K562 (cell line): ENCODE data around the gene MRPL40. TPM values are rescaled to one million over a fixed set of nuclear protein-coding genes. Genes with fewer than 3 reads are reported as not detected.

Source experiments
- ATAC-seq: fragments of 200-7000 bp; cut with Tn5 transposase; 3 replicates; pipeline ENCODE4 v1.9.1; 2020; ENCODE audit warnings: moderate library complexity
- BruUV-seq: library from RNA; stranded (reverse); fragments of 400-500 nt; replicated peaks from 2 replicates; lab custom pipeline; 2021; lab: Mats Ljungman, UMichigan
- CTCF ChIA-PET: fragments of 300-600 bp; formaldehyde crosslinking; extraction: SDS; loops from one replicate; lab custom pipeline; 2021; ENCODE audit warnings: low intra/inter-chr PET ratio; lab: Yijun Ruan, JAX
- POLR2A ChIA-PET: fragments of 300-600, 350-650 bp; sonication (Branson Sonifier 250); formaldehyde crosslinking; extraction: SDS; loops from one replicate; lab custom pipeline; 2021; ENCODE audit warnings: antibody characterized with exemption, inconsistent platforms; lab: Yijun Ruan, JAX
- DNase-seq, 4 experiments: peaks; one replicate each; pipeline versions ENCODE4 v3.0.0 to v3.0.0-alpha.2; 2011 to 2018; ENCODE audit warnings: low spot score in 3 of 4, mixed read lengths in 3 of 4; ENCODE audit errors: extremely low read depth in 1 of 4
- FAIRE-seq: peaks from 2 replicates; lab custom pipeline; 2011; peaks lifted over from hg19 to GRCh38; lab: Jason Lieb, UNC
- H2AFZ ChIP-seq: 2 replicates; pipeline ENCODE4 v1.6.0; 2011; ENCODE audit warnings: low read depth, low read length, control low read depth, inconsistent platforms
- H3K27ac ChIP-seq: fragments of 200-600 bp; 3 replicates; pipeline ENCODE4 v1.8.0; 2011; ENCODE audit warnings: low read depth, mild to moderate bottlenecking, control low read depth, inconsistent platforms, low read length, moderate library complexity, mixed read lengths; ENCODE audit errors: extremely low read depth
- H3K27me3 ChIP-seq, 2 experiments: fragments of 300-600 bp in 1 of 2; 2 replicates in 1 of 2; 3 replicates in 1 of 2; pipeline versions ENCODE4 v1.6.0 to v1.8.0; 2011; ENCODE audit warnings: inconsistent platforms in 2 of 2, low read length in 2 of 2, mild to moderate bottlenecking in 1 of 2, mixed read lengths in 1 of 2, moderate library complexity in 1 of 2; ENCODE audit not compliant: control insufficient read depth in 2 of 2, insufficient read depth in 2 of 2
- H3K36me3 ChIP-seq: fragments of 300-600 bp; 3 replicates; pipeline ENCODE4 v1.8.0; 2011; ENCODE audit warnings: mild to moderate bottlenecking, low read length, inconsistent platforms; ENCODE audit not compliant: control insufficient read depth, insufficient read depth
- H3K4me1 ChIP-seq, 2 experiments: fragments of 200-600 bp in 1 of 2; replicated peaks in 1 of 2; 2 replicates in 1 of 2; 3 replicates in 1 of 2; pipeline versions ENCODE4 v1.5.1 to v1.8.0; 2011; ENCODE audit warnings: inconsistent platforms in 2 of 2, low read length in 2 of 2, mild to moderate bottlenecking in 1 of 2, mixed read lengths in 1 of 2, moderate library complexity in 1 of 2; ENCODE audit not compliant: control insufficient read depth in 2 of 2, insufficient read depth in 2 of 2
- H3K4me2 ChIP-seq: 2 replicates; pipeline ENCODE4 v1.6.1; 2011; ENCODE audit warnings: low read length, control low read depth, inconsistent platforms, mixed read lengths; ENCODE audit not compliant: insufficient read depth
- H3K4me3 ChIP-seq: fragments of 200-600 bp; sonication (generic), shearing (Covaris generic); 2 replicates; pipeline ENCODE4 v1.5.1; 2016; ENCODE audit warnings: control low read depth, inconsistent platforms
- H3K79me2 ChIP-seq: fragments of 200-600 bp; 3 replicates; pipeline ENCODE4 v1.8.0; 2011; ENCODE audit warnings: low read length, inconsistent platforms; ENCODE audit not compliant: control insufficient read depth, insufficient read depth
- H3K9ac ChIP-seq, 2 experiments: 2 replicates each; pipeline versions ENCODE4 v1.6.0 to v1.6.1; 2011; ENCODE audit warnings: low read depth in 2 of 2, low read length in 2 of 2, control low read depth in 1 of 2, inconsistent platforms in 1 of 2, mild to moderate bottlenecking in 1 of 2, mixed read lengths in 1 of 2; ENCODE audit not compliant: insufficient read depth in 1 of 2
- H3K9me1 ChIP-seq: one replicate; pipeline ENCODE4 v1.6.0; 2011; ENCODE audit warnings: inconsistent platforms, mild to moderate bottlenecking, low read length, moderate library complexity; ENCODE audit not compliant: control insufficient read depth, insufficient read depth
- H3K9me3 ChIP-seq: replicated peaks from 2 replicates; pipeline ENCODE4 v1.5.1; 2011; ENCODE audit warnings: low read depth, low read length, inconsistent platforms; ENCODE audit not compliant: control insufficient read depth, insufficient read depth
- H4K20me1 ChIP-seq: replicated peaks from 2 replicates; pipeline ENCODE4 v1.6.1; 2011; ENCODE audit warnings: low read length, inconsistent platforms, mixed read lengths; ENCODE audit not compliant: control insufficient read depth, insufficient read depth
- CAMTA2 ChIP-seq: fragments of 250-450 bp; sonication (Bioruptor Pico); conservative IDR thresholded peaks from 2 replicates; pipeline ENCODE4 v1.5.1; 2022
- CHD1 ChIP-seq: fragments of 200-600 bp; sonication (generic); IDR thresholded peaks from one replicate; pipeline ENCODE4 v1.6.1; 2012; ENCODE audit warnings: mild to moderate bottlenecking, moderate library complexity, low read length, inconsistent platforms
- CXXC5 ChIP-seq: fragments of 250-450 bp; sonication (Bioruptor Pico); IDR thresholded peaks from 2 replicates; pipeline ENCODE4 v1.8.0; 2022; ENCODE audit warnings: inconsistent platforms, mild to moderate bottlenecking, moderate library complexity
- FOS ChIP-seq: IDR thresholded peaks from 3 replicates; pipeline ENCODE4 v1.6.1; 2011; ENCODE audit not compliant: insufficient read length; ENCODE audit errors: extremely low read depth
- HSF4 ChIP-seq: fragments of 250-450 bp; sonication (Bioruptor Pico); IDR thresholded peaks from 2 replicates; pipeline ENCODE4 v2.1.2; 2022; ENCODE audit warnings: mild to moderate bottlenecking, moderate library complexity, borderline replicate concordance
- JUNB ChIP-seq: fragments of 450-650 bp; formaldehyde crosslinking; conservative IDR thresholded peaks from 2 replicates; pipeline ENCODE4 v1.4.0; 2020; ENCODE audit warnings: mild to moderate bottlenecking
- RFX7 ChIP-seq: fragments of 250-450 bp; sonication (Bioruptor Pico); IDR thresholded peaks from 2 replicates; pipeline ENCODE4 v1.5.1; 2021; ENCODE audit warnings: mild to moderate bottlenecking
- TOE1 ChIP-seq, 2 experiments: fragments of 450-650 bp in 1 of 2; sonication (generic) in 1 of 2; formaldehyde crosslinking in 1 of 2; IDR thresholded peaks; 2 replicates each; pipeline versions ENCODE4 v1.7.1 to v1.8.0; 2016 to 2022; ENCODE audit warnings: borderline replicate concordance in 2 of 2, mild to moderate bottlenecking in 2 of 2, antibody characterized with exemption in 1 of 2, inconsistent platforms in 1 of 2, low read depth in 1 of 2, missing genetic modification reagents in 1 of 2, moderate library complexity in 1 of 2
- ZBTB7A ChIP-seq: IDR thresholded peaks from 2 replicates; pipeline ENCODE4 v1.6.1; 2011; ENCODE audit warnings: low read depth, mild to moderate bottlenecking, low read length, moderate library complexity, borderline replicate concordance; ENCODE audit not compliant: control insufficient read depth
- ZFP30 ChIP-seq: fragments of 250-450 bp; sonication (Bioruptor Pico); IDR thresholded peaks from 2 replicates; pipeline ENCODE4 v1.8.0; 2022; ENCODE audit warnings: moderate library complexity, mild to moderate bottlenecking, inconsistent platforms, borderline replicate concordance
- ZKSCAN8 ChIP-seq: fragments of 200-800 bp; sonication (Bioruptor generic); IDR thresholded peaks from 2 replicates; pipeline ENCODE4 v1.6.1; 2016; ENCODE audit warnings: missing genetic modification characterization, missing compliant biosample characterization
- ZNF224 ChIP-seq: sonication (generic); formaldehyde crosslinking; IDR thresholded peaks from 2 replicates; pipeline ENCODE4 v1.8.0; 2022; ENCODE audit warnings: mild to moderate bottlenecking, missing genetic modification reagents
- ZNF24 ChIP-seq: fragments of 450-650 bp; IDR thresholded peaks from 2 replicates; pipeline ENCODE4 v1.6.1; 2016
- ZNF445 ChIP-seq: fragments of 250-450 bp; sonication (Bioruptor Pico); IDR thresholded peaks from 2 replicates; pipeline ENCODE4 v1.4.0; 2020; ENCODE audit warnings: low read depth, mild to moderate bottlenecking, moderate library complexity
- ZNF740 ChIP-seq, 3 experiments: fragments of 200-800 bp in 1 of 3; sonication (Bioruptor generic) in 1 of 3; sonication (generic) in 1 of 3; formaldehyde crosslinking in 1 of 3; IDR thresholded peaks; 2 replicates each; pipeline versions ENCODE4 v1.6.1 to v1.8.0; 2016 to 2022; ENCODE audit warnings: mild to moderate bottlenecking in 2 of 3, missing compliant biosample characterization in 2 of 3, missing genetic modification characterization in 2 of 3, missing genetic modification reagents in 1 of 3
- WGBS: fragments of 100-300 bp; shearing (Covaris generic); methylation state at CpG from one replicate; pipeline ENCODE4 v1.1.6; 2016; ENCODE audit warnings: low coverage, mixed read lengths; ENCODE audit not compliant: insufficient coverage; ENCODE audit errors: missing lambda C conversion rate; 5-methylcytosine and 5-hydroxymethylcytosine counted together
- in situ Hi-C: fragments of 300-500 bp; cut with MboI; formaldehyde crosslinking; loops from 4 replicates; pipeline ENCODE4 v1.15.0; 2018; ENCODE audit warnings: inconsistent platforms, mixed read lengths
- intact Hi-C: fragments of 100-400 bp; cut with micrococcal nuclease; formaldehyde crosslinking; loops from 2 replicates; pipeline ENCODE4 v1.14.2; 2022
- polyA plus RNA-seq, 8 experiments: library from polyadenylated mRNA; depleted of rRNA in 4 of 8; stranded (reverse) in 5 of 8; unstranded in 3 of 8; fragments of >200 nt; fragmentation: Nextera tagmentation in 2 of 8; fragmentation: Illumina TruSeq in 1 of 8; extraction: Ambion mirVana in 2 of 8; extraction: Trizol in 1 of 8; gene quantifications; 2 replicates each; pipeline versions ENCODE4 v1.2.1 to v1.2.3, GENCODE V29; 2011 to 2014; ENCODE audit warnings: inconsistent platforms in 1 of 8, missing spikeins in 1 of 8
- total RNA-seq, 7 experiments: library from RNA; depleted of rRNA in 6 of 7; stranded (reverse); fragments of >200 nt in 6 of 7; fragmentation: Illumina TruSeq in 2 of 7; extraction: Trizol in 2 of 7; gene quantifications; 2 replicates each; pipeline versions ENCODE4 v1.2.1 to v1.2.3, GENCODE V29; 2011 to 2021; ENCODE audit warnings: low replicate concordance in 1 of 7
- TF ChIP-seq, protein P1 (sequence below): fragments of 200-800 bp; sonication (Bioruptor generic); IDR thresholded peaks from 2 replicates; pipeline ENCODE4 v1.6.1; 2017; ENCODE audit warnings: missing genetic modification characterization, missing compliant biosample characterization

MRPL40 gene
- total and polyA plus RNA-seq, 9 of the 15 experiments (the other 6 are each of a cell fraction or from before 2014, with no cell fraction given) = 132 to 652 (median 208) TPM

DNA sequence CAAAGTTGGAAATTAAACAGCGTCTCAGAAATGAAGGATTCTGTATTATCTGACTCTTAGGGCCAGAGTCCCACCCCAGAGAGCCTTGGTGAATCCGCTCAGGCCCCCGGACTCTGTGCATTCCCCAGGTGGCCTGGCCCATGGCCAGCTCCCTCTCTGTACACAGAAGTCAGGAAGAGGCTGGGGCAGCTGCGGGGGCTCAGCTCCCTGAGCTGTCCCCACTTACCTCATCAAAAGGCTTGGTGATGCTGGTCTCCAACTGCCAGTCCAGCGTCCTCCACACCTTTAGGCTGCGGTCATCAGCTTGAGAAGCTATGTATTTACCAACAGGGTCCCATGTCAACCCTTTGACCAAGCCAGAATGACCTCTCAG, 35.8 kb upstream of the MRPL40 start:
- whole genome bisulfite sequencing = 44% methylated on average over 6 of the region's 6 CpGs
- Histone ChIP-seq H3K9ac (peak overlapping the region; percentile 54 to 80), H3K4me1 (peaks cover 31 to 32% of the 10 kb centered on the region in 2 experiments), H3K4me3 (no peak overlapping the region), H3K27me3 (no peaks in the 10 kb centered on the region), H3K4me2 (peak overlapping the region; percentile 48), H3K9me3 (no peaks in the 10 kb centered on the region), H3K36me3 (peaks cover 94% of the 10 kb centered on the region), H3K9me1 (peaks cover 11% of the 10 kb centered on the region), H4K20me1 (0 out of 2 replicates have a peak, but pooled peaks cover 5% of the 10 kb centered on the region), H2AFZ (peak overlapping the region; percentile 2; the same call in 1 of the 2 replicates), H3K79me2 (peaks cover 15% of the 10 kb centered on the region; the same call in 2 of the 3 replicates), H3K27ac (peak overlapping the region; percentile 73)
- FAIRE-seq (no peak), DNase-seq (peak in 2 of 4 experiments; percentile 71 to 87), ATAC-seq (peak; percentile 26)
- intact Hi-C loops (loop anchor here (5.0 to 10.0 kb wide), 2 partner anchors 81 to 228 kb away; partner anchors contain the start of genes CDC45 and UFD1), in situ Hi-C loops (no loop called here)
- ChIA-PET POLR2A (interaction anchor here (0.6 to 15.8 kb wide), 26 partner anchors 9 to 626 kb away, joined by 3 to 245 read pairs (median 6); partner anchors contain the start of genes C22orf39, CDC45, HIRA and MRPL40), CTCF (interaction anchor here (1.0 kb wide), 1 partner anchor 233 kb away, joined by 3 read pairs; no protein-coding TSS in a partner anchor)
- BruUV-seq = no TSS peak
- TF ChIP-seq ZNF445 (no peak), ZKSCAN8 (CRISPR knock-in tag) (0 out of 2 replicates have a peak, but pooled peaks have one; percentile 62), CXXC5 (CRISPR knock-in tag) (no peak), JUNB (CRISPR knock-in tag) (no peak), CHD1 (no peak), CAMTA2 (0 out of 2 replicates have a peak, but pooled peaks have one; percentile 84), ZNF740 (CRISPR knock-in tag; IDR thresholded peaks at IDR 0.05) (no peak), ZNF740 (tag; IDR thresholded peaks at IDR 0.05) (0 out of 4 replicates have a peak, but pooled peaks of 1 of the 2 experiments have one; percentile 4), ZFP30 (CRISPR knock-in tag) (0 out of 2 replicates have a peak, but pooled peaks have one; percentile 9), HSF4 (CRISPR knock-in tag) (peak; percentile 81; the same call in 1 of the 2 replicates), ZBTB7A (no peak), ZNF224 (CRISPR knock-in tag) (no peak), TOE1 (IDR thresholded peaks at IDR 0.05; ENCODE audit: borderline replicate concordance) (no peak), TOE1 (CRISPR knock-in tag; IDR thresholded peaks at IDR 0.05; ENCODE audit: borderline replicate concordance, low read depth) (peak; percentile 17; the same call in 1 of the 2 replicates), RFX7 (CRISPR knock-in tag) (peak; percentile 53; the same call in 1 of the 2 replicates), FOS (no peak), ZNF24 (no peak)
- TF ChIP-seq, protein P1, sequence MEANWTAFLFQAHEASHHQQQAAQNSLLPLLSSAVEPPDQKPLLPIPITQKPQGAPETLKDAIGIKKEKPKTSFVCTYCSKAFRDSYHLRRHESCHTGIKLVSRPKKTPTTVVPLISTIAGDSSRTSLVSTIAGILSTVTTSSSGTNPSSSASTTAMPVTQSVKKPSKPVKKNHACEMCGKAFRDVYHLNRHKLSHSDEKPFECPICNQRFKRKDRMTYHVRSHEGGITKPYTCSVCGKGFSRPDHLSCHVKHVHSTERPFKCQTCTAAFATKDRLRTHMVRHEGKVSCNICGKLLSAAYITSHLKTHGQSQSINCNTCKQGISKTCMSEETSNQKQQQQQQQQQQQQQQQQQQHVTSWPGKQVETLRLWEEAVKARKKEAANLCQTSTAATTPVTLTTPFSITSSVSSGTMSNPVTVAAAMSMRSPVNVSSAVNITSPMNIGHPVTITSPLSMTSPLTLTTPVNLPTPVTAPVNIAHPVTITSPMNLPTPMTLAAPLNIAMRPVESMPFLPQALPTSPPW (CRISPR knock-in tag) = peak; percentile 3; the same call in 1 of the 2 replicates
